K562 (cell line): ENCODE results near the gene ASIC3. TPM values are rescaled to one million over a fixed set of nuclear protein-coding genes. Genes with fewer than 3 reads are reported as not detected.
A peak's percentile ranks its signal among the peaks of the same experiment; 100 is the strongest.

Source experiments
- ADNP ChIP-seq: fragments of 200-800 bp; sonication (Bioruptor generic); IDR thresholded peaks from 2 replicates; pipeline ENCODE4 v1.6.1; 2016; ENCODE audit warnings: missing genetic modification characterization, missing compliant biosample characterization
- DMBX1 ChIP-seq: fragments of 250-450 bp; sonication (Bioruptor Pico); IDR thresholded peaks from 2 replicates; pipeline ENCODE4 v1.8.0; 2022; ENCODE audit warnings: inconsistent platforms, mild to moderate bottlenecking, moderate library complexity, borderline replicate concordance
- FOXP1 ChIP-seq: sonication (generic); formaldehyde crosslinking; IDR thresholded peaks from 2 replicates; pipeline ENCODE4 v1.8.0; 2022; ENCODE audit warnings: mild to moderate bottlenecking, missing genetic modification reagents
- KAT7 ChIP-seq: sonication (generic); formaldehyde crosslinking; IDR thresholded peaks from 2 replicates; pipeline ENCODE4 v1.8.0; 2022; ENCODE audit warnings: missing genetic modification reagents, mild to moderate bottlenecking, borderline replicate concordance
- MCM3 ChIP-seq: fragments of 450-650 bp; IDR thresholded peaks from 2 replicates; pipeline ENCODE4 v1.6.1; 2016
- MTA3 ChIP-seq: fragments of 450-650 bp; formaldehyde crosslinking; IDR thresholded peaks from 2 replicates; pipeline ENCODE4 v1.6.1; 2017; ENCODE audit warnings: mild to moderate bottlenecking, borderline replicate concordance
- MYBL2 ChIP-seq, 2 experiments: fragments of 450-650 bp in 1 of 2; sonication (generic) in 1 of 2; formaldehyde crosslinking in 1 of 2; IDR thresholded peaks; 2 replicates each; pipeline versions ENCODE4 v1.6.1 to v1.8.1; 2017 to 2022; ENCODE audit warnings: borderline replicate concordance in 1 of 2, inconsistent platforms in 1 of 2, low read depth in 1 of 2, mild to moderate bottlenecking in 1 of 2, missing genetic modification reagents in 1 of 2, moderate library complexity in 1 of 2
- YY1 ChIP-seq, 3 experiments: IDR thresholded peaks; 2 replicates each; pipeline ENCODE4 v1.6.1; 2011; ENCODE audit warnings: low read length in 2 of 3, mild to moderate bottlenecking in 2 of 3, moderate library complexity in 2 of 3, borderline replicate concordance in 1 of 3, control low read depth in 1 of 3, low read depth in 1 of 3; ENCODE audit not compliant: insufficient read depth in 3 of 3, insufficient replicate concordance in 2 of 3, control insufficient read depth in 1 of 3, insufficient read length in 1 of 3; ENCODE audit errors: extremely low read depth in 1 of 3
- ZNF785 ChIP-seq: fragments of 250-450 bp; sonication (Bioruptor Pico); IDR thresholded peaks from 2 replicates; pipeline ENCODE4 v1.4.0; 2020; ENCODE audit warnings: mild to moderate bottlenecking
- polyA plus RNA-seq, 8 experiments: library from polyadenylated mRNA; depleted of rRNA in 4 of 8; stranded (reverse) in 5 of 8; unstranded in 3 of 8; fragments of >200 nt; fragmentation: Nextera tagmentation in 2 of 8; fragmentation: Illumina TruSeq in 1 of 8; extraction: Ambion mirVana in 2 of 8; extraction: Trizol in 1 of 8; gene quantifications; 2 replicates each; pipeline versions ENCODE4 v1.2.1 to v1.2.3, GENCODE V29; 2011 to 2014; ENCODE audit warnings: inconsistent platforms in 1 of 8, missing spikeins in 1 of 8
- total RNA-seq, 7 experiments: library from RNA; depleted of rRNA in 6 of 7; stranded (reverse); fragments of >200 nt in 6 of 7; fragmentation: Illumina TruSeq in 2 of 7; extraction: Trizol in 2 of 7; gene quantifications; 2 replicates each; pipeline versions ENCODE4 v1.2.1 to v1.2.3, GENCODE V29; 2011 to 2021; ENCODE audit warnings: low replicate concordance in 1 of 7
- TF ChIP-seq, protein P1 (sequence below): conservative IDR thresholded peaks from 2 replicates; pipeline ENCODE4 v1.6.1; 2011; ENCODE audit warnings: low read depth, mild to moderate bottlenecking, low read length; ENCODE audit not compliant: control insufficient read depth
- TF ChIP-seq, protein P2 (sequence below): fragments of 450-650 bp; IDR thresholded peaks from 2 replicates; pipeline ENCODE4 v1.6.1; 2016; ENCODE audit warnings: borderline replicate concordance
- TF ChIP-seq, protein P3 (sequence below): fragments of 450-650 bp; IDR thresholded peaks from 2 replicates; pipeline ENCODE4 v1.6.1; 2017; ENCODE audit warnings: antibody characterized with exemption, mild to moderate bottlenecking
- TF ChIP-seq, protein P4 (sequence below): fragments of 200-800 bp; sonication (Bioruptor generic); IDR thresholded peaks from 2 replicates; pipeline ENCODE4 v1.6.1; 2017; ENCODE audit warnings: missing genetic modification characterization, missing compliant biosample characterization
- TF ChIP-seq, protein P5 (sequence below), 2 experiments: fragments of 450-650 bp; conservative IDR thresholded peaks; 2 replicates each; pipeline ENCODE4 v1.6.1; 2017; ENCODE audit warnings: mild to moderate bottlenecking in 2 of 2, moderate library complexity in 2 of 2

The ASIC3 gene
- total and polyA plus RNA-seq, 9 of the 15 experiments (the other 6 are each of a cell fraction or from before 2014, with no cell fraction given): 0.11 to 5.0 (median 0.87) TPM

DNA sequence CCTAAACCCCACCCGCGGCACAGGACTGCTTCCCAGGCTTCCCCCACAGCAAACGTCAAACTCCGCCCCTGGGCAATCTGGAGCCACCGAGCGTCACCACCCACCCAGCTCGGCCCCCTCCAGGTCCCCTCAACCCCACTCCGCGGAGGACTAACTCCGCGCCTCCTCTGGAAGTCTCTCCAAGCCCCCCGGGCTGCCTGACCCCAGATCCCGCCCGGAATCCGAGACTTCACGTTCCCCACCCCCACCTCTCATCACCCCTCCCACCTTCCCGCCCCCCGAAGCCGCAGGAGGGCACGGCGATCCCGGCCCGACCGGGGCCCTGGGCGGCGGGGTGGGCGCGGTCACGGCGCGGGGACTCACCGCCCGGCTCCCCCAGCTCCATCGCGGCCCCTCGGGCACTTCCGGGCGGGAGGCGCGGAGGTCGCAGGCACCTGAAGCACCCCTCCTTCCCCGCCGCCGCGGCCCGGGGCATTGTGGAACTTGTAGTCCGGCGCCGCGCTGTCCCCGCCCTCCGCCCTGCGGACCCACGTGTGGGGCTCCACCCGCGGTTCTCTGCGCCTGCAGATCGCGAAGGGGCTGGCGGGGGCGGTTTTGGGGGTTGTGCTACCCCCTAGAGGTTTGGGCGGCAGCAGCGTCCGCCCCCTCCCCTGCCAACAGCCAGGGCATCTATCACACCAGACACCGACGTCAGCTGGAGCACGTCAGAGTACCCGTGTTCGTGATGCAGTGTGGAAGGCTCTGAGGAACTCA is 34.9 kb downstream of the ASIC3 start, which contains the start of gene TMUB1 (continued):
- TF ChIP-seq MTA3 (peak; percentile 85; the same call in 1 of the 2 replicates), FOXP1 (no peak), YY1 (IDR thresholded peaks at IDR 0.05; ENCODE audit: borderline replicate concordance in 1 of 3, control insufficient read depth in 1 of 3, extremely low read depth in 1 of 3, insufficient read depth in 3 of 3, insufficient read length in 1 of 3, insufficient replicate concordance in 2 of 3, low read depth in 1 of 3, low read length in 2 of 3) (peak in 2 of 3 experiments; percentile 56 to 67), ADNP (tag) (no peak), ZNF785 (CRISPR knock-in tag) (no peak), MCM3 (no peak), KAT7 (CRISPR knock-in tag) (no peak), MYBL2 (IDR thresholded peaks at IDR 0.05; ENCODE audit: low read depth) (no peak), MYBL2 (CRISPR knock-in tag; IDR thresholded peaks at IDR 0.05; ENCODE audit: borderline replicate concordance) (no peak), DMBX1 (CRISPR knock-in tag) (no peak)
- TF ChIP-seq, protein P1, sequence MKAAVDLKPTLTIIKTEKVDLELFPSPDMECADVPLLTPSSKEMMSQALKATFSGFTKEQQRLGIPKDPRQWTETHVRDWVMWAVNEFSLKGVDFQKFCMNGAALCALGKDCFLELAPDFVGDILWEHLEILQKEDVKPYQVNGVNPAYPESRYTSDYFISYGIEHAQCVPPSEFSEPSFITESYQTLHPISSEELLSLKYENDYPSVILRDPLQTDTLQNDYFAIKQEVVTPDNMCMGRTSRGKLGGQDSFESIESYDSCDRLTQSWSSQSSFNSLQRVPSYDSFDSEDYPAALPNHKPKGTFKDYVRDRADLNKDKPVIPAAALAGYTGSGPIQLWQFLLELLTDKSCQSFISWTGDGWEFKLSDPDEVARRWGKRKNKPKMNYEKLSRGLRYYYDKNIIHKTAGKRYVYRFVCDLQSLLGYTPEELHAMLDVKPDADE: peak; percentile 97
- TF ChIP-seq, protein P2, sequence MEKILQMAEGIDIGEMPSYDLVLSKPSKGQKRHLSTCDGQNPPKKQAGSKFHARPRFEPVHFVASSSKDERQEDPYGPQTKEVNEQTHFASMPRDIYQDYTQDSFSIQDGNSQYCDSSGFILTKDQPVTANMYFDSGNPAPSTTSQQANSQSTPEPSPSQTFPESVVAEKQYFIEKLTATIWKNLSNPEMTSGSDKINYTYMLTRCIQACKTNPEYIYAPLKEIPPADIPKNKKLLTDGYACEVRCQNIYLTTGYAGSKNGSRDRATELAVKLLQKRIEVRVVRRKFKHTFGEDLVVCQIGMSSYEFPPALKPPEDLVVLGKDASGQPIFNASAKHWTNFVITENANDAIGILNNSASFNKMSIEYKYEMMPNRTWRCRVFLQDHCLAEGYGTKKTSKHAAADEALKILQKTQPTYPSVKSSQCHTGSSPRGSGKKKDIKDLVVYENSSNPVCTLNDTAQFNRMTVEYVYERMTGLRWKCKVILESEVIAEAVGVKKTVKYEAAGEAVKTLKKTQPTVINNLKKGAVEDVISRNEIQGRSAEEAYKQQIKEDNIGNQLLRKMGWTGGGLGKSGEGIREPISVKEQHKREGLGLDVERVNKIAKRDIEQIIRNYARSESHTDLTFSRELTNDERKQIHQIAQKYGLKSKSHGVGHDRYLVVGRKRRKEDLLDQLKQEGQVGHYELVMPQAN: peak; percentile 85
- TF ChIP-seq, protein P3, sequence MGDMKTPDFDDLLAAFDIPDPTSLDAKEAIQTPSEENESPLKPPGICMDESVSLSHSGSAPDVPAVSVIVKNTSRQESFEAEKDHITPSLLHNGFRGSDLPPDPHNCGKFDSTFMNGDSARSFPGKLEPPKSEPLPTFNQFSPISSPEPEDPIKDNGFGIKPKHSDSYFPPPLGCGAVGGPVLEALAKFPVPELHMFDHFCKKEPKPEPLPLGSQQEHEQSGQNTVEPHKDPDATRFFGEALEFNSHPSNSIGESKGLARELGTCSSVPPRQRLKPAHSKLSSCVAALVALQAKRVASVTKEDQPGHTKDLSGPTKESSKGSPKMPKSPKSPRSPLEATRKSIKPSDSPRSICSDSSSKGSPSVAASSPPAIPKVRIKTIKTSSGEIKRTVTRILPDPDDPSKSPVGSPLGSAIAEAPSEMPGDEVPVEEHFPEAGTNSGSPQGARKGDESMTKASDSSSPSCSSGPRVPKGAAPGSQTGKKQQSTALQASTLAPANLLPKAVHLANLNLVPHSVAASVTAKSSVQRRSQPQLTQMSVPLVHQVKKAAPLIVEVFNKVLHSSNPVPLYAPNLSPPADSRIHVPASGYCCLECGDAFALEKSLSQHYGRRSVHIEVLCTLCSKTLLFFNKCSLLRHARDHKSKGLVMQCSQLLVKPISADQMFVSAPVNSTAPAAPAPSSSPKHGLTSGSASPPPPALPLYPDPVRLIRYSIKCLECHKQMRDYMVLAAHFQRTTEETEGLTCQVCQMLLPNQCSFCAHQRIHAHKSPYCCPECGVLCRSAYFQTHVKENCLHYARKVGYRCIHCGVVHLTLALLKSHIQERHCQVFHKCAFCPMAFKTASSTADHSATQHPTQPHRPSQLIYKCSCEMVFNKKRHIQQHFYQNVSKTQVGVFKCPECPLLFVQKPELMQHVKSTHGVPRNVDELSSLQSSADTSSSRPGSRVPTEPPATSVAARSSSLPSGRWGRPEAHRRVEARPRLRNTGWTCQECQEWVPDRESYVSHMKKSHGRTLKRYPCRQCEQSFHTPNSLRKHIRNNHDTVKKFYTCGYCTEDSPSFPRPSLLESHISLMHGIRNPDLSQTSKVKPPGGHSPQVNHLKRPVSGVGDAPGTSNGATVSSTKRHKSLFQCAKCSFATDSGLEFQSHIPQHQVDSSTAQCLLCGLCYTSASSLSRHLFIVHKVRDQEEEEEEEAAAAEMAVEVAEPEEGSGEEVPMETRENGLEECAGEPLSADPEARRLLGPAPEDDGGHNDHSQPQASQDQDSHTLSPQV: no peak
- TF ChIP-seq, protein P4, sequence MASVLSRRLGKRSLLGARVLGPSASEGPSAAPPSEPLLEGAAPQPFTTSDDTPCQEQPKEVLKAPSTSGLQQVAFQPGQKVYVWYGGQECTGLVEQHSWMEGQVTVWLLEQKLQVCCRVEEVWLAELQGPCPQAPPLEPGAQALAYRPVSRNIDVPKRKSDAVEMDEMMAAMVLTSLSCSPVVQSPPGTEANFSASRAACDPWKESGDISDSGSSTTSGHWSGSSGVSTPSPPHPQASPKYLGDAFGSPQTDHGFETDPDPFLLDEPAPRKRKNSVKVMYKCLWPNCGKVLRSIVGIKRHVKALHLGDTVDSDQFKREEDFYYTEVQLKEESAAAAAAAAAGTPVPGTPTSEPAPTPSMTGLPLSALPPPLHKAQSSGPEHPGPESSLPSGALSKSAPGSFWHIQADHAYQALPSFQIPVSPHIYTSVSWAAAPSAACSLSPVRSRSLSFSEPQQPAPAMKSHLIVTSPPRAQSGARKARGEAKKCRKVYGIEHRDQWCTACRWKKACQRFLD (CRISPR knock-in tag): peak; percentile 11; the same call in 1 of the 2 replicates
- TF ChIP-seq, protein P5, sequence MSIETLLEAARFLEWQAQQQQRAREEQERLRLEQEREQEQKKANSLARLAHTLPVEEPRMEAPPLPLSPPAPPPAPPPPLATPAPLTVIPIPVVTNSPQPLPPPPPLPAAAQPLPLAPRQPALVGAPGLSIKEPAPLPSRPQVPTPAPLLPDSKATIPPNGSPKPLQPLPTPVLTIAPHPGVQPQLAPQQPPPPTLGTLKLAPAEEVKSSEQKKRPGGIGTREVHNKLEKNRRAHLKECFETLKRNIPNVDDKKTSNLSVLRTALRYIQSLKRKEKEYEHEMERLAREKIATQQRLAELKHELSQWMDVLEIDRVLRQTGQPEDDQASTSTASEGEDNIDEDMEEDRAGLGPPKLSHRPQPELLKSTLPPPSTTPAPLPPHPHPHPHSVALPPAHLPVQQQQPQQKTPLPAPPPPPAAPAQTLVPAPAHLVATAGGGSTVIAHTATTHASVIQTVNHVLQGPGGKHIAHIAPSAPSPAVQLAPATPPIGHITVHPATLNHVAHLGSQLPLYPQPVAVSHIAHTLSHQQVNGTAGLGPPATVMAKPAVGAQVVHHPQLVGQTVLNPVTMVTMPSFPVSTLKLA (conservative IDR thresholded peaks at IDR 0.05): no peak
